K562 (cell line): Measurements from ENCODE around the gene MTA1. TPM values are rescaled to one million over a fixed set of nuclear protein-coding genes. Genes with fewer than 3 reads are reported as not detected.
A peak's percentile ranks its signal among the peaks of the same experiment; 100 is the strongest.

Experiments
- DNMT1 ChIP-seq: fragments of 450-650 bp; IDR thresholded peaks from 2 replicates; pipeline ENCODE4 v1.6.1; 2016; ENCODE audit warnings: antibody characterized with exemption, mild to moderate bottlenecking
- FOSL1 ChIP-seq: fragments of 200-800 bp; sonication (Bioruptor generic); conservative IDR thresholded peaks from 2 replicates; pipeline ENCODE4 v1.6.1; 2016; ENCODE audit warnings: missing genetic modification characterization, missing compliant biosample characterization
- HNRNPL ChIP-seq: fragments of 200-400 bp; formaldehyde crosslinking; IDR thresholded peaks from 2 replicates; pipeline ENCODE4 v1.6.1; 2017; ENCODE audit warnings: low read depth, mild to moderate bottlenecking, low read length
- NR1H2 ChIP-seq: sonication (generic); formaldehyde crosslinking; IDR thresholded peaks from 2 replicates; pipeline ENCODE4 v1.4.0; 2020; ENCODE audit warnings: mild to moderate bottlenecking, missing genetic modification reagents
- PHF20 ChIP-seq: fragments of 450-650 bp; IDR thresholded peaks from 2 replicates; pipeline ENCODE4 v1.6.1; 2018; ENCODE audit not compliant: partially characterized antibody
- PTTG1 ChIP-seq: fragments of 450-650 bp; IDR thresholded peaks from 2 replicates; pipeline ENCODE4 v1.6.1; 2016; ENCODE audit warnings: low read depth, mild to moderate bottlenecking, missing genetic modification characterization, missing compliant biosample characterization
- RBM22 ChIP-seq: fragments of 200-400 bp; formaldehyde crosslinking; IDR thresholded peaks from 2 replicates; pipeline ENCODE4 v1.6.1; 2018; ENCODE audit warnings: low read length, low read depth; ENCODE audit not compliant: poor library complexity, severe bottlenecking
- RBM34 ChIP-seq: fragments of 200-400 bp; formaldehyde crosslinking; IDR thresholded peaks from 2 replicates; pipeline ENCODE4 v1.6.1; 2018; ENCODE audit warnings: low read length, borderline replicate concordance; ENCODE audit not compliant: insufficient read depth
- SAP30 ChIP-seq: fragments of 200-600 bp; sonication (generic); IDR thresholded peaks from 2 replicates; pipeline ENCODE4 v1.6.1; 2012; ENCODE audit warnings: borderline replicate concordance, low read depth, mild to moderate bottlenecking, moderate library complexity, low read length, control low read depth, inconsistent platforms; ENCODE audit not compliant: insufficient read depth, poor library complexity, severe bottlenecking
- TAF15 ChIP-seq: fragments of 200-400 bp; formaldehyde crosslinking; IDR thresholded peaks from 2 replicates; pipeline ENCODE4 v1.6.1; 2017; ENCODE audit warnings: mild to moderate bottlenecking, low read depth, low read length, moderate library complexity
- TGIF2 ChIP-seq: sonication (generic); formaldehyde crosslinking; IDR thresholded peaks from 2 replicates; pipeline ENCODE4 v1.8.1; 2022; ENCODE audit warnings: mild to moderate bottlenecking, missing genetic modification reagents, moderate library complexity
- TRIM24 ChIP-seq, 2 experiments: fragments of 450-650 bp; IDR thresholded peaks; 2 replicates each; pipeline ENCODE4 v1.6.1; 2016
- ZNF124 ChIP-seq: sonication (generic); formaldehyde crosslinking; IDR thresholded peaks from 2 replicates; pipeline ENCODE4 v1.8.1; 2022; ENCODE audit warnings: missing genetic modification reagents
- ZNF224 ChIP-seq: sonication (generic); formaldehyde crosslinking; IDR thresholded peaks from 2 replicates; pipeline ENCODE4 v1.8.0; 2022; ENCODE audit warnings: mild to moderate bottlenecking, missing genetic modification reagents
- ZNF584 ChIP-seq: fragments of 200-800 bp; sonication (Bioruptor generic); IDR thresholded peaks from 2 replicates; pipeline ENCODE4 v1.6.1; 2016; ENCODE audit warnings: low read depth, mild to moderate bottlenecking, missing genetic modification characterization, missing compliant biosample characterization
- polyA plus RNA-seq, 8 experiments: library from polyadenylated mRNA; depleted of rRNA in 4 of 8; stranded (reverse) in 5 of 8; unstranded in 3 of 8; fragments of >200 nt; fragmentation: Nextera tagmentation in 2 of 8; fragmentation: Illumina TruSeq in 1 of 8; extraction: Ambion mirVana in 2 of 8; extraction: Trizol in 1 of 8; gene quantifications; 2 replicates each; pipeline versions ENCODE4 v1.2.1 to v1.2.3, GENCODE V29; 2011 to 2014; ENCODE audit warnings: inconsistent platforms in 1 of 8, missing spikeins in 1 of 8
- total RNA-seq, 7 experiments: library from RNA; depleted of rRNA in 6 of 7; stranded (reverse); fragments of >200 nt in 6 of 7; fragmentation: Illumina TruSeq in 2 of 7; extraction: Trizol in 2 of 7; gene quantifications; 2 replicates each; pipeline versions ENCODE4 v1.2.1 to v1.2.3, GENCODE V29; 2011 to 2021; ENCODE audit warnings: low replicate concordance in 1 of 7
- TF ChIP-seq, protein P1 (sequence below): fragments of 150-350 bp; conservative IDR thresholded peaks from 2 replicates; pipeline ENCODE4 v1.6.1; 2014; ENCODE audit warnings: low read length
- TF ChIP-seq, protein P2 (sequence below): sonication (generic); formaldehyde crosslinking; IDR thresholded peaks from 2 replicates; pipeline ENCODE4 v1.8.0; 2022; ENCODE audit warnings: mild to moderate bottlenecking, low read depth, missing genetic modification reagents
- TF ChIP-seq, protein P3 (sequence below): fragments of 250-450 bp; sonication (Bioruptor Pico); IDR thresholded peaks from 2 replicates; pipeline ENCODE4 v1.4.0; 2020

MTA1 gene
- total and polyA plus RNA-seq, 9 of the 15 experiments (the other 6 are each of a cell fraction or from before 2014, with no cell fraction given), result 0.13 to 118 (median 32.3) TPM

DNA sequence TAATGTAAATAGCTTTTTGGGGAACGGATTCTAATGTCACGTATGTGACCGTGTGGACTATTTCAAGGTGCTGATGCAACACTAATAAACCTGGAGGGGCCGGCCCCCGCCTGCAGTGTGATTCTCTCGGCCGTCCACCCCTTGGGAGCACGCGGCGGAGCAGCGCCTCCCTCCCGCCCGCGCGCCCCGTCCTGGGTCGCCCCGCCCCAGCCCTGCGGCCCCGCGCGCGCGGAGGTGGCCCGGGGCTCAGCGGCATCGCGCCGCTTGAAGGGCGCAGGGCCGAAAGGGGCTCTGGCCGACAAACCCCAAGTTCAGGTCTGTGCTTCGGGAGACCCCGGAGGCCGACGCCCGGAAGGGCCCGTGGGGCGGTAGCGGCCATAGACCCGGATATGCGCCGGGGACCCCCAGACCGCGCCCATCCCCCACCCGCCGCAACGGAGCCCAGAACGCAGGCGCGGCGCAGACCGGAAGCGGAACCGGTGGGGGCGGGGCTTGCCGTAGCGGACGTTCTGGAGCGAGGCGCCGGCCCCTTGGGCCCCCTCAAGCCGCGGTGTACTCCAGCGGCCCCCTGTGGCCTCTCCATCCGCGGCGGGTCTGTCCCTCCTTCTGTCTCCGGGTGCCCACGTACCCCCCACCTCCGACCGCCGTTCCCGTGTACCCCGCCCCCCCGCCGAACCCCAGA is 21.4 kb upstream of the MTA1 start, which contains the start of gene TEX22 (continued):
- TF ChIP-seq RBM22, result no peak
- TF ChIP-seq DNMT1, result no peak
- no peak for TF ChIP-seq TGIF2 (CRISPR knock-in tag)
- no peak for TF ChIP-seq ZNF124
- no peak for TF ChIP-seq FOSL1 (tag)
- TF ChIP-seq, protein P1, sequence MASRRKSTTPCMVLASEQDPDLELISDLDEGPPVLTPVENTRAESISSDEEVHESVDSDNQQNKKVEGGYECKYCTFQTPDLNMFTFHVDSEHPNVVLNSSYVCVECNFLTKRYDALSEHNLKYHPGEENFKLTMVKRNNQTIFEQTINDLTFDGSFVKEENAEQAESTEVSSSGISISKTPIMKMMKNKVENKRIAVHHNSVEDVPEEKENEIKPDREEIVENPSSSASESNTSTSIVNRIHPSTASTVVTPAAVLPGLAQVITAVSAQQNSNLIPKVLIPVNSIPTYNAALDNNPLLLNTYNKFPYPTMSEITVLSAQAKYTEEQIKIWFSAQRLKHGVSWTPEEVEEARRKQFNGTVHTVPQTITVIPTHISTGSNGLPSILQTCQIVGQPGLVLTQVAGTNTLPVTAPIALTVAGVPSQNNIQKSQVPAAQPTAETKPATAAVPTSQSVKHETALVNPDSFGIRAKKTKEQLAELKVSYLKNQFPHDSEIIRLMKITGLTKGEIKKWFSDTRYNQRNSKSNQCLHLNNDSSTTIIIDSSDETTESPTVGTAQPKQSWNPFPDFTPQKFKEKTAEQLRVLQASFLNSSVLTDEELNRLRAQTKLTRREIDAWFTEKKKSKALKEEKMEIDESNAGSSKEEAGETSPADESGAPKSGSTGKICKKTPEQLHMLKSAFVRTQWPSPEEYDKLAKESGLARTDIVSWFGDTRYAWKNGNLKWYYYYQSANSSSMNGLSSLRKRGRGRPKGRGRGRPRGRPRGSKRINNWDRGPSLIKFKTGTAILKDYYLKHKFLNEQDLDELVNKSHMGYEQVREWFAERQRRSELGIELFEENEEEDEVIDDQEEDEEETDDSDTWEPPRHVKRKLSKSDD, result no peak
- peak; percentile 39; the same call in 1 of the 2 replicates for TF ChIP-seq HNRNPL
- TF ChIP-seq ZNF584 (CRISPR knock-in tag), result no peak
- TF ChIP-seq ZNF224 (CRISPR knock-in tag), result no peak
- TF ChIP-seq TAF15, result no peak
- no peak for TF ChIP-seq NR1H2
- no peak for TF ChIP-seq PTTG1 (tag)
- TF ChIP-seq, protein P2, sequence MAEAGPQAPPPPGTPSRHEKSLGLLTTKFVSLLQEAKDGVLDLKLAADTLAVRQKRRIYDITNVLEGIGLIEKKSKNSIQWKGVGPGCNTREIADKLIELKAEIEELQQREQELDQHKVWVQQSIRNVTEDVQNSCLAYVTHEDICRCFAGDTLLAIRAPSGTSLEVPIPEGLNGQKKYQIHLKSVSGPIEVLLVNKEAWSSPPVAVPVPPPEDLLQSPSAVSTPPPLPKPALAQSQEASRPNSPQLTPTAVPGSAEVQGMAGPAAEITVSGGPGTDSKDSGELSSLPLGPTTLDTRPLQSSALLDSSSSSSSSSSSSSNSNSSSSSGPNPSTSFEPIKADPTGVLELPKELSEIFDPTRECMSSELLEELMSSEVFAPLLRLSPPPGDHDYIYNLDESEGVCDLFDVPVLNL (CRISPR knock-in tag), result no peak
- no peak for TF ChIP-seq SAP30
- TF ChIP-seq TRIM24 (IDR thresholded peaks at IDR 0.05), result peak in 1 of 2 experiments; percentile 44; a peak in 3 of 4 replicates
- no peak for TF ChIP-seq RBM34
- TF ChIP-seq, protein P3, sequence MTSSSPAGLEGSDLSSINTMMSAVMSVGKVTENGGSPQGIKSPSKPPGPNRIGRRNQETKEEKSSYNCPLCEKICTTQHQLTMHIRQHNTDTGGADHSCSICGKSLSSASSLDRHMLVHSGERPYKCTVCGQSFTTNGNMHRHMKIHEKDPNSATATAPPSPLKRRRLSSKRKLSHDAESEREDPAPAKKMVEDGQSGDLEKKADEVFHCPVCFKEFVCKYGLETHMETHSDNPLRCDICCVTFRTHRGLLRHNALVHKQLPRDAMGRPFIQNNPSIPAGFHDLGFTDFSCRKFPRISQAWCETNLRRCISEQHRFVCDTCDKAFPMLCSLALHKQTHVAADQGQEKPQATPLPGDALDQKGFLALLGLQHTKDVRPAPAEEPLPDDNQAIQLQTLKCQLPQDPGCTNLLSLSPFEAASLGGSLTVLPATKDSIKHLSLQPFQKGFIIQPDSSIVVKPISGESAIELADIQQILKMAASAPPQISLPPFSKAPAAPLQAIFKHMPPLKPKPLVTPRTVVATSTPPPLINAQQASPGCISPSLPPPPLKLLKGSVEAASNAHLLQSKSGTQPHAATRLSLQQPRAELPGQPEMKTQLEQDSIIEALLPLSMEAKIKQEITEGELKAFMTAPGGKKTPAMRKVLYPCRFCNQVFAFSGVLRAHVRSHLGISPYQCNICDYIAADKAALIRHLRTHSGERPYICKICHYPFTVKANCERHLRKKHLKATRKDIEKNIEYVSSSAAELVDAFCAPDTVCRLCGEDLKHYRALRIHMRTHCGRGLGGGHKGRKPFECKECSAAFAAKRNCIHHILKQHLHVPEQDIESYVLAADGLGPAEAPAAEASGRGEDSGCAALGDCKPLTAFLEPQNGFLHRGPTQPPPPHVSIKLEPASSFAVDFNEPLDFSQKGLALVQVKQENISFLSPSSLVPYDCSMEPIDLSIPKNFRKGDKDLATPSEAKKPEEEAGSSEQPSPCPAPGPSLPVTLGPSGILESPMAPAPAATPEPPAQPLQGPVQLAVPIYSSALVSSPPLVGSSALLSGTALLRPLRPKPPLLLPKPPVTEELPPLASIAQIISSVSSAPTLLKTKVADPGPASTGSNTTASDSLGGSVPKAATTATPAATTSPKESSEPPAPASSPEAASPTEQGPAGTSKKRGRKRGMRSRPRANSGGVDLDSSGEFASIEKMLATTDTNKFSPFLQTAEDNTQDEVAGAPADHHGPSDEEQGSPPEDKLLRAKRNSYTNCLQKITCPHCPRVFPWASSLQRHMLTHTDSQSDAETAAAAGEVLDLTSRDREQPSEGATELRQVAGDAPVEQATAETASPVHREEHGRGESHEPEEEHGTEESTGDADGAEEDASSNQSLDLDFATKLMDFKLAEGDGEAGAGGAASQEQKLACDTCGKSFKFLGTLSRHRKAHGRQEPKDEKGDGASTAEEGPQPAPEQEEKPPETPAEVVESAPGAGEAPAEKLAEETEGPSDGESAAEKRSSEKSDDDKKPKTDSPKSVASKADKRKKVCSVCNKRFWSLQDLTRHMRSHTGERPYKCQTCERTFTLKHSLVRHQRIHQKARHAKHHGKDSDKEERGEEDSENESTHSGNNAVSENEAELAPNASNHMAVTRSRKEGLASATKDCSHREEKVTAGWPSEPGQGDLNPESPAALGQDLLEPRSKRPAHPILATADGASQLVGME (CRISPR knock-in tag), result no peak
- TF ChIP-seq PHF20, result peak; percentile 42
